ENCODE data around the gene GLUD2. TPM values are rescaled to one million over a fixed set of nuclear protein-coding genes. Genes with fewer than 3 reads are reported as not detected.

GLUD2 gene
- total and polyA plus RNA-seq, 2 of the 8 experiments (the other 6 are each of a cell fraction or from before 2014, with no cell fraction given), result 0.14 to 0.26 TPM

GRCh38 chrX:121000589-121000988, 46.8 kb upstream of the GLUD2 start (continued):
- TF ChIP-seq CHD7 (IDR thresholded peaks at IDR 0.05; ENCODE audit: insufficient replicate concordance, low read length), result no peak
- TF ChIP-seq EP300 (IDR thresholded peaks at IDR 0.05; ENCODE audit: borderline replicate concordance in 1 of 2, low read depth in 2 of 2, low read length in 2 of 2), result no peak
- TF ChIP-seq CBX5 (IDR thresholded peaks at IDR 0.05; ENCODE audit: low read depth, low read length), result no peak
- no peak for TF ChIP-seq SIRT6 (IDR thresholded peaks at IDR 0.05; ENCODE audit: low read length)
- no peak for TF ChIP-seq CHD1 (IDR thresholded peaks at IDR 0.05; ENCODE audit: low read depth, low read length)
- no peak for TF ChIP-seq SP4 (IDR thresholded peaks at IDR 0.05; ENCODE audit: low read length)
- no peak for TF ChIP-seq POLR2A (IDR thresholded peaks at IDR 0.05; ENCODE audit: control extremely low read depth in 1 of 2, low read depth in 2 of 2, low read length in 2 of 2)

Data from H1 (cell line).